SH-SY5Y (cell line): ENCODE data around the gene GABRD.

Experiments
- GATA2 ChIP-seq: IDR thresholded peaks from 2 replicates; pipeline ENCODE4 v1.6.1; 2011; ENCODE audit warnings: mild to moderate bottlenecking, low read depth, low read length
- GATA3 ChIP-seq: IDR thresholded peaks from 2 replicates; pipeline ENCODE4 v1.6.1; 2011; ENCODE audit warnings: low read depth, mild to moderate bottlenecking, low read length, moderate library complexity

GRCh38 chr1:1976031-1976430, 43.1 kb upstream of the GABRD start:
- TF ChIP-seq GATA2 (no peak), GATA3 (no peak)
